Mesodermal cell (in vitro differentiated cells): ENCODE results near the gene SYNGR2.
A peak's percentile ranks its signal among the peaks of the same experiment; 100 is the strongest.

Source experiments
- H3K27ac ChIP-seq: 2 replicates; pipeline ENCODE4 v1.7.0; 2013; ENCODE audit warnings: mild to moderate bottlenecking, low read depth, low read length, moderate library complexity; ENCODE audit not compliant: severe bottlenecking
- H3K36me3 ChIP-seq: 2 replicates; pipeline ENCODE4 v1.7.1; 2013; ENCODE audit warnings: mild to moderate bottlenecking, low read length, moderate library complexity; ENCODE audit not compliant: control insufficient read depth, insufficient read depth
- H3K4me1 ChIP-seq: one replicate; pipeline ENCODE4 v1.7.1; 2013; ENCODE audit warnings: mild to moderate bottlenecking, low read length; ENCODE audit not compliant: insufficient read depth, control insufficient read depth, poor library complexity, severe bottlenecking
- H3K4me3 ChIP-seq: 2 replicates; pipeline ENCODE4 v1.7.0; 2013; ENCODE audit warnings: low read length, control low read depth, mild to moderate bottlenecking; ENCODE audit not compliant: insufficient read depth, poor library complexity, severe bottlenecking; ENCODE audit errors: extremely low read depth
- H3K9me3 ChIP-seq: 2 replicates; pipeline ENCODE4 v1.7.1; 2013; ENCODE audit warnings: mild to moderate bottlenecking, low read length, moderate library complexity; ENCODE audit not compliant: control insufficient read depth
- WGBS, 2 experiments: methylation state at CpG; one replicate each; pipeline ENCODE4 v1.1.5; 2013; ENCODE audit warnings: missing lambda C conversion rate in 2 of 2; ENCODE audit not compliant: insufficient coverage in 2 of 2; 5-methylcytosine and 5-hydroxymethylcytosine counted together

The SYNGR2 gene

DNA sequence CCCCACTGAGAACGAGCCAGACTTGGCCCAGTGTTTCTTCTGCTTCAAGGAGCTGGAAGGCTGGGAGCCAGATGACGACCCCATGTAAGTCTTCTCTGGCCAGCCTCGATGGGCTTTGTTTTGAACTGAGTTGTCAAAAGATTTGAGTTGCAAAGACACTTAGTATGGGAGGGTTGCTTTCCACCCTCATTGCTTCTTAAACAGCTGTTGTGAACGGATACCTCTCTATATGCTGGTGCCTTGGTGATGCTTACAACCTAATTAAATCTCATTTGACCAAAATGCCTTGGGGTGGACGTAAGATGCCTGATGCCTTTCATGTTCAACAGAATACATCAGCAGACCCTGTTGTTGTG, 46.3 kb downstream of the SYNGR2 start:
- 19 to 34% methylated on average over 3 to 5 of the region's 5 CpGs for WGBS, 2 experiments
- H3K27ac ChIP-seq, result peak overlapping the region; percentile 62
- H3K36me3 ChIP-seq, result peaks cover 43% of the 10 kb centered on the region
- H3K9me3 ChIP-seq, result no peaks in the 10 kb centered on the region
- H3K4me1 ChIP-seq, result peaks cover 5% of the 10 kb centered on the region
- peak overlapping the region; percentile 94 for H3K4me3 ChIP-seq

GRCh38 chr17:78219396-78220150, 51.2 kb downstream of the SYNGR2 start:
- Histone ChIP-seq H3K27ac (no peak overlapping the region), H3K4me1 (peaks cover 4% of the 10 kb centered on the region), H3K36me3 (peaks cover 88% of the 10 kb centered on the region), H3K4me3 (no peak overlapping the region), H3K9me3 (no peaks in the 10 kb centered on the region)
- WGBS, 2 experiments, result 91 to 93% methylated on average over 11 of the region's 11 CpGs
